GM18858 (cell line): ENCODE measurements around the gene TGM2.
A peak's percentile ranks its signal among the peaks of the same experiment; 100 is the strongest.

ENCODE experiments used
- ATAC-seq: cut with Tn5 transposase; IDR thresholded peaks from one replicate; pipeline ENCODE4 v1.9.1; 2021; ENCODE audit not compliant: unreplicated experiment

Gene TGM2

GRCh38 chr20:38199501-38200390 is 34.7 kb upstream of the TGM2 start:
- ATAC-seq = no peak

- no peak for ATAC-seq
Measured at GRCh38 chr20:38198238-38198861, 33.3 kb upstream of the TGM2 start.

GRCh38 chr20:38197619-38198018 is 32.5 kb upstream of the TGM2 start:
- no peak for ATAC-seq

GRCh38 chr20:38197217-38197616 is 32.1 kb upstream of the TGM2 start:
- ATAC-seq = no peak

- ATAC-seq = no peak
Measured at GRCh38 chr20:38196592-38196991, 31.5 kb upstream of the TGM2 start.

GRCh38 chr20:38196076-38196475 is 31.0 kb upstream of the TGM2 start:
- ATAC-seq = no peak

- no peak for ATAC-seq
Measured at GRCh38 chr20:38195521-38195920, 30.5 kb upstream of the TGM2 start.

- ATAC-seq = no peak
Measured at GRCh38 chr20:38194971-38195504, 30.0 kb upstream of the TGM2 start.

GRCh38 chr20:38193586-38194105 is 28.6 kb upstream of the TGM2 start:
- no peak for ATAC-seq

- no peak for ATAC-seq
Measured at GRCh38 chr20:38192323-38192885, 27.3 kb upstream of the TGM2 start.

GRCh38 chr20:38191654-38192053 is 26.6 kb upstream of the TGM2 start:
- ATAC-seq = no peak

- no peak for ATAC-seq
Measured at GRCh38 chr20:38190936-38191371, 25.9 kb upstream of the TGM2 start.

GRCh38 chr20:38190166-38190565 is 25.1 kb upstream of the TGM2 start:
- ATAC-seq = no peak

- ATAC-seq = no peak
Measured at GRCh38 chr20:38187517-38187916, 22.4 kb upstream of the TGM2 start.

- ATAC-seq = no peak
Measured at GRCh38 chr20:38186788-38187221, 21.7 kb upstream of the TGM2 start.

GRCh38 chr20:38184101-38184500 is 19.0 kb upstream of the TGM2 start:
- ATAC-seq = no peak

- ATAC-seq = no peak
Measured at GRCh38 chr20:38181971-38182370, 16.9 kb upstream of the TGM2 start.

- ATAC-seq = peak; percentile 88
Measured at GRCh38 chr20:38181207-38181801, 16.2 kb upstream of the TGM2 start.

GRCh38 chr20:38180781-38181180 is 15.7 kb upstream of the TGM2 start:
- ATAC-seq = no peak

- ATAC-seq = no peak
Measured at GRCh38 chr20:38179846-38180245, 14.8 kb upstream of the TGM2 start.

GRCh38 chr20:38178581-38178980 is 13.5 kb upstream of the TGM2 start:
- no peak for ATAC-seq
